Adrenal gland (tissue), 12 donors: ENCODE data around the gene MALRD1. TPM values are rescaled to one million over a fixed set of nuclear protein-coding genes. Genes with fewer than 3 reads are reported as not detected.

ENCODE experiments used
- DNase-seq, 7 donors: peaks; one replicate each; pipeline ENCODE4 v3.0.0-alpha.2; 2019 to 2020
- H3K27ac ChIP-seq, 5 donors: fragments of 200-600 bp; sonication (generic) in 4 of 5; 1 replicate in 3 of 5; 2 replicates in 2 of 5; pipeline versions ENCODE4 v1.5.1 to v1.8.0; 2016 to 2020; ENCODE audit warnings: mild to moderate bottlenecking in 1 of 5
- H3K27me3 ChIP-seq: fragments of 200-600 bp; 2 replicates; pipeline ENCODE4 v1.8.0; 2021
- H3K36me3 ChIP-seq, 2 donors: fragments of 200-600 bp; replicated peaks in 1 of 2; 1 replicate in 1 of 2; 2 replicates in 1 of 2; pipeline versions ENCODE4 v1.5.1 to v1.8.0; 2018 to 2022
- H3K4me1 ChIP-seq, 2 donors: fragments of 200-600 bp; replicated peaks in 1 of 2; 1 replicate in 1 of 2; 2 replicates in 1 of 2; pipeline versions ENCODE4 v1.5.1 to v1.8.0; 2018 to 2021
- H3K4me3 ChIP-seq, 4 donors: fragments of 200-600 bp; sonication (generic) in 3 of 4; one replicate each; pipeline ENCODE4 v1.5.1; 2016 to 2018
- H3K9me3 ChIP-seq, 3 donors: fragments of 200-600 bp; sonication (generic) in 1 of 3; replicated peaks in 1 of 3; 1 replicate in 2 of 3; 2 replicates in 1 of 3; pipeline versions ENCODE4 v1.5.1 to v1.8.0; 2016 to 2021
- CTCF ChIP-seq, 6 experiments: fragments of 450-650 bp in 4 of 6; fragments of 200-600 bp in 2 of 6; sonication (generic) in 1 of 6; IDR thresholded peaks; 1 replicate in 5 of 6; 2 replicates in 1 of 6; pipeline versions ENCODE4 v1.5.1 to v1.8.0; 2016 to 2021; ENCODE audit warnings: antibody characterized with exemption in 6 of 6, mild to moderate bottlenecking in 2 of 6, moderate library complexity in 1 of 6
- POLR2A ChIP-seq, 2 donors: fragments of 450-650 bp; IDR thresholded peaks; one replicate each; pipeline ENCODE4 v1.6.1; 2017; ENCODE audit warnings: antibody characterized with exemption in 2 of 2, mild to moderate bottlenecking in 2 of 2, moderate library complexity in 1 of 2
- WGBS, 4 donors: extraction: QIAGEN DNeasy Blood & Tissue Kit in 2 of 4; methylation state at CpG; one replicate each; pipeline versions ENCODE4 v1.1.5 to v1.1.7; 2013 to 2017; 5-methylcytosine and 5-hydroxymethylcytosine counted together
- intact Hi-C, 2 donors: fragments of 100-400 bp; cut with DNase I; formaldehyde crosslinking; loops; one replicate each; pipeline versions ENCODE4 v1.14.1 to v1.15.0; 2022 to 2023
- polyA plus RNA-seq, 3 donors: library from polyadenylated mRNA; stranded (reverse); fragments of 200-250 nt in 2 of 3; fragments of 350-450 nt in 1 of 3; fragmentation: Illumina TruSeq in 1 of 3; extraction: RNeasy Lipid Tissue Mini Kit (QIAGEN cat#74804) in 1 of 3; gene quantifications; one replicate each; pipeline ENCODE4 v1.2.3, GENCODE V29; 2013 to 2014
- total RNA-seq, 9 donors: library from RNA; depleted of rRNA in 4 of 9; stranded (reverse); fragments of >200 nt in 4 of 9; fragments of 120-200 nt in 1 of 9; fragmentation: NEBNext Ultra II Directional in 1 of 9; extraction: Animal tissue kit (Norgen Biotek cat#: 25700) in 1 of 9; gene quantifications; one replicate each; pipeline versions ENCODE4 v1.1.0 to v1.2.4, GENCODE V29; 2013 to 2023
- donor health status: healthy with polysubstance abuse.
- donor health status: Bipolar disorder and iron deficiency.
- donor health status: DM: yes; HTN: yes; CAD: no.
- donor health status: DM: no; HTN: no; CAD: no.
- donor health status: DM: no; HTN: no; CAD: no.
- donor health status: DM: yes; HTN: yes; CAD: no.

Gene MALRD1
- total and polyA plus RNA-seq, 12 donors, result 0.48 to 6.2 (median 1.9) TPM

GRCh38 chr10:19577381-19577780 lies 528.8 kb downstream of the MALRD1 start:
- no peaks in the 10 kb centered on the region for H3K4me1 ChIP-seq
- intact Hi-C loops, result no loop called here
- H3K9me3 ChIP-seq, result no peaks in the 10 kb centered on the region
- TF ChIP-seq CTCF (IDR thresholded peaks at IDR 0.05), result no peak
- no peak for TF ChIP-seq POLR2A (IDR thresholded peaks at IDR 0.05)
- WGBS, 4 donors, result 81 to 84% (median 83%) methylated on average over 2 of the region's 2 CpGs
- H3K4me3 ChIP-seq, result no peak overlapping the region
- H3K36me3 ChIP-seq, result no peaks in the 10 kb centered on the region
- no peak for DNase-seq
- no peak overlapping the region for H3K27ac ChIP-seq
- H3K27me3 ChIP-seq, result no peaks in the 10 kb centered on the region

- Histone ChIP-seq H3K4me3 (no peak overlapping the region), H3K4me1 (no peaks in the 10 kb centered on the region), H3K27me3 (no peaks in the 10 kb centered on the region), H3K9me3 (no peaks in the 10 kb centered on the region), H3K27ac (no peak overlapping the region), H3K36me3 (no peaks in the 10 kb centered on the region)
- WGBS, 4 donors, result 0 to 31% (median 25%) methylated on average over 1 of the region's 1 CpG
- TF ChIP-seq CTCF (IDR thresholded peaks at IDR 0.05) (no peak), POLR2A (IDR thresholded peaks at IDR 0.05) (no peak)
- intact Hi-C loops, result no loop called here
- no peak for DNase-seq
Measured at GRCh38 chr10:19577807-19578206, 529.2 kb downstream of the MALRD1 start.

- intact Hi-C loops, result no loop called here
- Histone ChIP-seq H3K27me3 (no peaks in the 10 kb centered on the region), H3K27ac (no peak overlapping the region), H3K4me1 (no peaks in the 10 kb centered on the region), H3K4me3 (no peak overlapping the region), H3K9me3 (no peaks in the 10 kb centered on the region), H3K36me3 (no peaks in the 10 kb centered on the region)
- DNase-seq, result no peak
- WGBS, 4 donors, result 84 to 89% (median 88%) methylated on average over 6 of the region's 6 CpGs
- no peak for TF ChIP-seq CTCF (IDR thresholded peaks at IDR 0.05)
- no peak for TF ChIP-seq POLR2A (IDR thresholded peaks at IDR 0.05)
Measured at GRCh38 chr10:19578571-19578970, 530.0 kb downstream of the MALRD1 start.

- Histone ChIP-seq H3K4me3 (no peak overlapping the region), H3K36me3 (no peaks in the 10 kb centered on the region), H3K27me3 (no peaks in the 10 kb centered on the region), H3K9me3 (no peaks in the 10 kb centered on the region), H3K4me1 (no peaks in the 10 kb centered on the region), H3K27ac (no peak overlapping the region)
- no peak for DNase-seq
- intact Hi-C loops, result no loop called here
- TF ChIP-seq CTCF (IDR thresholded peaks at IDR 0.05) (no peak), POLR2A (IDR thresholded peaks at IDR 0.05) (no peak)
- WGBS, 4 donors, result 76 to 87% (median 83%) methylated on average over 7 of the region's 7 CpGs
Measured at GRCh38 chr10:19579761-19580545, 531.4 kb downstream of the MALRD1 start.
